Activated CD4-positive, alpha-beta T cell treated with anti-CD3 and anti-CD28 coated beads, Interleukin-2, amount 10 ng/mL, durations not matched to agents 7 days and 5 days (primary cell): ENCODE measurements around the gene PRODH2. TPM values are rescaled to one million over a fixed set of nuclear protein-coding genes. Genes with fewer than 3 reads are reported as not detected.
"Not testable (repeated sequence)": the region's sequence is repeated elsewhere in the genome, so short reads cannot be mapped to it uniquely, and the experiment has no call there.

Source experiments
- CTCF ChIA-PET: fragments of 350-600 bp; sonication (Branson Sonifier 250); formaldehyde crosslinking; loops from one replicate; lab custom pipeline; 2021; ENCODE audit warnings: antibody characterized with exemption; lab: Charles Lee
- POLR2A ChIA-PET: fragments of 350-600 bp; sonication (Branson Sonifier 250); formaldehyde crosslinking; loops from one replicate; lab custom pipeline; 2021; ENCODE audit warnings: antibody characterized with exemption; lab: Charles Lee
- DNase-seq: peaks from one replicate; pipeline ENCODE4 v3.0.0-alpha.2; 2020
- H3K27ac Mint-ChIP-seq: one replicate; pipeline ENCODE4 v1.8.0; 2021; ENCODE audit warnings: mild to moderate bottlenecking, moderate library complexity, mixed read lengths
- H3K27me3 Mint-ChIP-seq: one replicate; pipeline ENCODE4 v1.8.0; 2021; ENCODE audit warnings: mixed read lengths
- H3K36me3 Mint-ChIP-seq: one replicate; pipeline ENCODE4 v1.8.0; 2021; ENCODE audit warnings: low read depth, mixed read lengths
- H3K4me1 Mint-ChIP-seq: one replicate; pipeline ENCODE4 v1.8.0; 2021; ENCODE audit warnings: mixed read lengths
- H3K4me3 Mint-ChIP-seq: one replicate; pipeline ENCODE4 v1.8.0; 2021; ENCODE audit warnings: mild to moderate bottlenecking, moderate library complexity, mixed read lengths
- H3K9me3 Mint-ChIP-seq: one replicate; pipeline ENCODE4 v1.8.0; 2021; ENCODE audit warnings: mixed read lengths
- total RNA-seq, 2 experiments: library from RNA; stranded (reverse); gene quantifications; one replicate each; pipeline ENCODE4 v1.2.3, GENCODE V29; 2021

PRODH2 gene
- total RNA-seq, 2 experiments from 2014 or later: not detected

DNA sequence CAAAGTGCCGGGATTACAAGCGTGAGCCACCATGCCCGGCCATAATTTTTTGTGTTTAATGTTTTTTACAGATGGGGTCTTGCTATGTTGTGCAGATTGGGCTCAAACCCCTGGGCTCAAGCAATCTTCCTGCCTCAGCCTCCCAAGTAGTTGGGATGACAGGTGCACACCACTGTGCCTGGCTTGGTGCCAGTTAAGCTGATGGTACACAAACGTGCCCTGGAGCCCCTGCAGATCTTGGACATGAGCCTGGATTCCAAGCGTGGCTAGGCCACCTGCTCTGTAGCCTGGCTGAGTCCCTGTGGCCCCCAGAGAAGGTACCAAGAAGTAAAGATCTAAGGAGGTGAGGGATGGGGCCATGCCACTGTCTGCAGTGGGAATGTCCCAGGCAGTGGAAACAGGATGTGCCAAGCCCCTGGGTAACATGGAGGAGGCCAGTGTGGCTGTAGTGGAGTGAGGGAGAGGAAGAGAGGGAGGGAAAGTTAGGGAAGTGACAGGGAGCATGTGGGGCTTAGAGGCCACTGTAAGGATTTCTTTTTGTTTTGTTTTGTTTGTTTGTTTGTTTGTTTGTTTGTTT is 7.0 kb downstream of the PRODH2 start:
- CTCF ChIA-PET: no interaction called here
- H3K9me3 Mint-ChIP-seq: no peaks in the 10 kb centered on the region
- POLR2A ChIA-PET: no interaction called here
- no peaks in the 10 kb centered on the region for H3K36me3 Mint-ChIP-seq
- no peak overlapping the region for H3K27ac Mint-ChIP-seq
- peaks cover 9% of the 10 kb centered on the region for H3K4me1 Mint-ChIP-seq
- DNase-seq: no peak
- no peak overlapping the region for H3K4me3 Mint-ChIP-seq
- H3K27me3 Mint-ChIP-seq: no peaks in the 10 kb centered on the region

DNA sequence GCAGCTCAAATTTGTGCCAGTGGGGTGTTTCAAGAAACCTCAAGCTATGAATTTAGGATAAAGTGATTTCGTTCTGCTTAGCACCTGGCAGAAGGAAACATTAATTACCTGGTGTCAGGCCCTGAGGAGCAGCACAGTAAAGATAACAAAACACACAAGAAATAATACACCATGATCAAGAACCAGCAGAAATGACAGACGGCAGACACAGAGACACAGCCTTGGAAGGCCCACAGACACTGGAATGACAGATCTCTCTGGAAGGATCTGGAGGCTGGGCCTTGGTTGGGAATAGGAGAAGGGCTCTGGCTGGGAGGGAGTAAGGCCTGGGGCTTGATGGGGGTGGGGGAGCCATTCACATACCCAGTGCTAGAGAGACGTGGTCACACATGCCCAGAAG is 10.8 kb downstream of the PRODH2 start:
- Mint-ChIP-seq H3K27ac (no peak overlapping the region), H3K36me3 (no peaks in the 10 kb centered on the region), H3K9me3 (no peaks in the 10 kb centered on the region), H3K4me3 (no peak overlapping the region), H3K4me1 (peaks cover 10% of the 10 kb centered on the region), H3K27me3 (peaks cover 16% of the 10 kb centered on the region)
- POLR2A ChIA-PET: no interaction called here
- CTCF ChIA-PET: no interaction called here
- no peak for DNase-seq

DNA sequence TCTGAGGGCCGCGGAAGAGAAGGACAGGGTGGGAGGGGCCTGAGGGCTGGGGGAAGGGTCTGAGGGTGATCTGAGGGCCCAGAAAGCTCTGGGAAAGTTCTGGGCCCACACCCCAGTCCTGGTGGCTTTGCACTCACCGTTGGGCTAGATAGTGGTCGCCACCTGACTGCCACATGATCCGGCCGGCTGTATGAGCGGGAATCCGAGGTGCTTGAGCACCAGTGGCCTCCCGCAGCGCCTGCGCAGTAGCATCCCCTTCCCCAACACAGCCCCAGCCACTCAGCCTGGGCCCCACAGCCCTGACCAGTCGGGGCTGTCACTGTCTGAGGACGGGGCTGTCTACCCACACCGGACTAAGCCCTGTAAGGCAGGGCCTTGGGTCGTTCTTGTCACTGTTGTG is 15.0 kb downstream of the PRODH2 start:
- POLR2A ChIA-PET: no interaction called here
- Mint-ChIP-seq H3K9me3 (no peaks in the 10 kb centered on the region), H3K27me3 (peaks cover 27% of the 10 kb centered on the region), H3K27ac (no peak overlapping the region), H3K4me1 (peaks cover 2% of the 10 kb centered on the region), H3K4me3 (no peak overlapping the region), H3K36me3 (no peaks in the 10 kb centered on the region)
- no peak for DNase-seq
- CTCF ChIA-PET: interaction anchor here (0.6 to 0.9 kb wide), 2 partner anchors 50 to 145 kb away, joined by 3 to 5 read pairs; no protein-coding TSS in a partner anchor

DNA sequence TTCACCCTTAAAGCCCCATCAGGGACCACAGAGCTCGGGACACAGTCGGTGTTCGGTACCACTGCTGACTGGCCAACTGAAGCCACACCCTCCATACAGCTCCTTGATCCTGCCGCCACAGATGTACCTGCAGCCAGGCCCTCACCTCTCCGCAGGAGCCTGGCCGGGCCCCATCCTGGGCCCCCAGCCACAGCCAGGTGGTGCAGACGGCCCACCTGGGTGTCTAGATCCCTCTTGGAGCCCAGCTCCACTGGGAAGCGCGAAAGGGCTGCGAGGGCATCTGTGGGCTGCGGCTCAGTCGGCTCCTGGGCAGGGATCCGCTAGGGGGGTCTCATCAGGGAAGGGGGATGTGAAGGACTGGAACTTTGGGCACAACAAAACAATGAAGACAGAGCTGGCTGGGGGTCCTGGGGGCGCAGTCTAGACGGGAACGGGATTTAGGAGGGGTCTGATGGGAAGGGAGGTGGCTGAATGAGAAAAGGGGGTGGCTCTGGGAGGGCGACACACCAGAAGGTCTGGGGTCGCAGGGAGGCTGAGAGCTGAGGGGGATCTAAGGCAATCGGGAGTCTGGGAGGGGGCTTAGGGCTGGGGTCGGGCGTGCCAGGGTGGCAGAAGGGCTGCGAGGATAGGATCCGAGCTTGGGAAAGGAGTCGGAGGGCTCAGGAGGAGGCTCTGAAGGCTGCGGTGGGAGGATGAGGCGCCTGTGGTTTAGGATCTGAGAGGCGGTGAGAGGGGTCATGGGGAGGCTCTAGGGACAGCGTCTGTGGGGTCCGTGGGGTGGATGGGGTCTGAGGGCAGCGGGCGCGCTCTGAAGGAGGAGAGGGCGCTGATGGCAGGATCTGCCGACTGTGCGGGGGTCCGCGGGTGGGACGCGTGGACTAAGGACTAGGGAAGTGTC is 15.8 kb downstream of the PRODH2 start:
- Mint-ChIP-seq H3K27ac (no peak overlapping the region), H3K36me3 (no peaks in the 10 kb centered on the region), H3K4me3 (no peak overlapping the region), H3K27me3 (peaks cover 27% of the 10 kb centered on the region), H3K9me3 (no peaks in the 10 kb centered on the region), H3K4me1 (peaks cover 2% of the 10 kb centered on the region)
- ChIA-PET POLR2A (no interaction called here), CTCF (interaction anchor here (0.6 kb wide), 2 partner anchors 144 to 193 kb away, joined by 3 read pairs; no protein-coding TSS in a partner anchor)
- DNase-seq: no peak

DNA sequence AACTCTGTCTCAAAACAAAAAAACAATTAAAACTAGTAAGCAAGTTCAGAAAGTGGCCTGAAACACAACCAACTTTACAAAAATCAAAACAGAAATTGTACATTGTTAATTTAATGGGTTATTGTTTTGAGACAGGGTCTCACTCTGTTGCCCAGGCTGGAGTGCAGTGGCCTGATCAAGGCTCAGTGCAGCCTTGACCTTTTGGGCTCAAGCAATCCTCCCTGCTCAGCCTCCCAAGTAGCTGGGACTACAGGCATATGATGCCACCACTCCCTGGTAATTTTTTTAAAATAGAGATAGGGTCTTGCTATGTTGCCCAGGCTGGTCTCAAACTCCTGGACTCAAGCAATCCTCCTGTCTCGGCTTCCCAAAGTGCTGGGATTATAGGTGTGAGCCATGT is 17.1 kb downstream of the PRODH2 start:
- CTCF ChIA-PET, H3K4me1 Mint-ChIP-seq, H3K9me3 Mint-ChIP-seq, H3K27ac Mint-ChIP-seq, DNase-seq, H3K4me3 Mint-ChIP-seq, H3K36me3 Mint-ChIP-seq, POLR2A ChIA-PET: not testable (repeated sequence)
- H3K27me3 Mint-ChIP-seq: peaks cover 27% of the 10 kb centered on the region

DNA sequence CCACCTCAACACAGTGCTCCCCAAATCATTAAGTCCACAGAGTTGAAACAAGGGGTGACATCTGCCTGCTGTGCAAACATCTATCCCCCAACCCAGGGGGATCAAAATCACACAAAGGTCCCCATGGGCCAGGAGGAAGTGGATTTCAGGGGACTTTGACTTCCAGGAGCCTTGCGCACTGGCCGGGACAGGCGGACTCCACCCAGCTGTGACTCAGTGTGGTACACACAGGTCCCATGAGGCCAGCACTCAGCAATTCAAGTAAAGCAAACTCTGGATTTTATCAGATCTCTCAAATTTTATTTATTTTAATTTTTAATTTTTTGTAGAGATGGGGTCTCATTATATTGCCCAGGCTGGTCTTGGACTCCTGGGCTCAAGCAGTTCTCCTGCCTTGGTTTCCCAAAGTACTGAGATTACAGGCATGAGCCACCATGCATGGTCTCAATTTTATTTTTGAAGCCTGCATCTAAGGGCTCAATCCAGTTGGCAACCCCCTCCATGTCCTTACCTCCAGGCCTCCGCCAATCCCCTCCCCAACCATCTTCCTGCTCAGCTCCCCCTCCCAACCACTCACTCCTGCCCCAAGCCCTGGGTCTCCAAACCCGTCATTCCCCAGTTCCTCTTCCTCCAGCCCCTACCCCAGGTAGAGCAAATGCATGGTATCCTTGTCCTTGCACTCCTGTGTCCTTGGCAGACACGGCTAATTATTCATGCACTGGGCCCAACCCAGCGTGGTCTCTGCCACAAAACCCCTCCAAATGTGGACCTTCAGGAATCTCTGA is 19.1 kb downstream of the PRODH2 start:
- H3K4me3 Mint-ChIP-seq: no peak overlapping the region
- no peak overlapping the region for H3K27ac Mint-ChIP-seq
- peaks cover 24% of the 10 kb centered on the region for H3K27me3 Mint-ChIP-seq
- DNase-seq: no peak
- peaks cover 2% of the 10 kb centered on the region for H3K4me1 Mint-ChIP-seq
- CTCF ChIA-PET: no interaction called here
- H3K9me3 Mint-ChIP-seq: no peaks in the 10 kb centered on the region
- POLR2A ChIA-PET: no interaction called here
- H3K36me3 Mint-ChIP-seq: no peaks in the 10 kb centered on the region

DNA sequence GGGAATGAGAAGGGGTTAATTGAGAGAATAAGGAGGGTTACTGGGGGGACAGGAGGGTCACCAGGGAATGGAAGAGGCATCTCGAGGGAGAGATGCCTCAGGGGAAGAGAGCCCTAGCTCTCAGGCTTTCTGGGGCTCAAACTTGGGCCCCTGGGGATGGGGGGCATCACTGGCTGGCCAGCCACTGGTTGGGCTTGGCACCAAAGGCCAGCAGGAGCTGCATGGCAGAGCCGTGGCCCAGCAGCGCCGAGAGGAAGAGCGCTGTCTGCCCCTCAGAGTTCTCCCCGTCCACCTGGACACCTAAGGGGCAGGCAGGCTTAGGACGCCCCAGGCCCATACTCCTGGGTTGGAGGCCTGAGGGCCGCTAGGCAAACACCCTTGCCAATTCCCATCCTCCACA is 19.8 kb downstream of the PRODH2 start:
- peaks cover 19% of the 10 kb centered on the region for H3K27me3 Mint-ChIP-seq
- CTCF ChIA-PET: no interaction called here
- POLR2A ChIA-PET: no interaction called here
- no peaks in the 10 kb centered on the region for H3K9me3 Mint-ChIP-seq
- no peak overlapping the region for H3K27ac Mint-ChIP-seq
- no peak overlapping the region for H3K4me3 Mint-ChIP-seq
- peaks cover 2% of the 10 kb centered on the region for H3K4me1 Mint-ChIP-seq
- no peak for DNase-seq
- no peaks in the 10 kb centered on the region for H3K36me3 Mint-ChIP-seq

DNA sequence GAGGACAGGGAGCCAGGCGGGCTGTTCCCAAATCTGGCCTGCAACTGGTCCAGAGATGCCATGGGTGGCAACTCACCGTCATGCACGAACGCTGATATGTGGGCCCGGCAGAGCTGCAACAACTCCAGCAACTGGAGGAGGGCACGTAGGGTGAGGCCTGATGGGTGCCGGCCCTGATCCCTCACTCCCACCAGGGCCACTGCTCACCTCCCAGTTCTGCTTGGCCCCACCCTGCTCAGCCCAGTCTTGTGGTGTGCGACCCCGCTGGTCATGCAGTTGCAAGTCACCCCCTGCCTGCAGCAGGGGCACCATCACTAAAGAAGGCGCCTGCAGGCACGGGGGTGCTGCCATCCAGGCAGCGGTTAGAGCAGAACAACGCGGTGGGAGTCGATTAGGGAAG is 20.3 kb downstream of the PRODH2 start:
- CTCF ChIA-PET: no interaction called here
- Mint-ChIP-seq H3K27me3 (peaks cover 15% of the 10 kb centered on the region), H3K4me3 (no peak overlapping the region), H3K9me3 (no peaks in the 10 kb centered on the region), H3K27ac (no peak overlapping the region), H3K4me1 (peaks cover 2% of the 10 kb centered on the region), H3K36me3 (no peaks in the 10 kb centered on the region)
- no peak for DNase-seq
- POLR2A ChIA-PET: no interaction called here

DNA sequence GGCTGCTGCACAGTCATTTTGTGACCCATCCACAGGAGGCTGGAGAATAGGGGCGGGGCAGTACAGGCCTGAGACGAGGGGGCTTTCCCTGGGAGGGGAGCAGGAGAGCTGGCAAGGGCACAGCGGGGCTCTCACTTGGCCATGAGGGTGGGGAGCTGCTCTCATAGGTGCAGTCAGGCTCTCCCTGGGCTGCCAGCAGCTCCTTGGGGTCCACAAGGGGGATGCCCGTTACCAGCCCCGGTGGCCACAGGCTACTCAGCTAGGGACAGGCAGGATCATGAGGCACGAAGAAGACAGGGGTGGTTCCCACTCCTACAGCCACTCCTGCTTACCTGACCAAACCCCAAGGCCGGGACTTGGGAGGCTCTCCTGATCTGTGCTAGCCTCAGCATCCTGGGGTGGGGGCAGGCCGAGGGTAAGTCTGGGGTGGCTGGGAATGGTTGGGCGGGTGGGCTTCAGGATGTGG is 20.8 kb downstream of the PRODH2 start:
- no peak for DNase-seq
- Mint-ChIP-seq H3K36me3 (no peaks in the 10 kb centered on the region), H3K27ac (no peak overlapping the region), H3K9me3 (no peaks in the 10 kb centered on the region), H3K4me3 (no peak overlapping the region), H3K27me3 (peaks cover 11% of the 10 kb centered on the region), H3K4me1 (peaks cover 1% of the 10 kb centered on the region)
- ChIA-PET POLR2A (no interaction called here), CTCF (no interaction called here)

DNA sequence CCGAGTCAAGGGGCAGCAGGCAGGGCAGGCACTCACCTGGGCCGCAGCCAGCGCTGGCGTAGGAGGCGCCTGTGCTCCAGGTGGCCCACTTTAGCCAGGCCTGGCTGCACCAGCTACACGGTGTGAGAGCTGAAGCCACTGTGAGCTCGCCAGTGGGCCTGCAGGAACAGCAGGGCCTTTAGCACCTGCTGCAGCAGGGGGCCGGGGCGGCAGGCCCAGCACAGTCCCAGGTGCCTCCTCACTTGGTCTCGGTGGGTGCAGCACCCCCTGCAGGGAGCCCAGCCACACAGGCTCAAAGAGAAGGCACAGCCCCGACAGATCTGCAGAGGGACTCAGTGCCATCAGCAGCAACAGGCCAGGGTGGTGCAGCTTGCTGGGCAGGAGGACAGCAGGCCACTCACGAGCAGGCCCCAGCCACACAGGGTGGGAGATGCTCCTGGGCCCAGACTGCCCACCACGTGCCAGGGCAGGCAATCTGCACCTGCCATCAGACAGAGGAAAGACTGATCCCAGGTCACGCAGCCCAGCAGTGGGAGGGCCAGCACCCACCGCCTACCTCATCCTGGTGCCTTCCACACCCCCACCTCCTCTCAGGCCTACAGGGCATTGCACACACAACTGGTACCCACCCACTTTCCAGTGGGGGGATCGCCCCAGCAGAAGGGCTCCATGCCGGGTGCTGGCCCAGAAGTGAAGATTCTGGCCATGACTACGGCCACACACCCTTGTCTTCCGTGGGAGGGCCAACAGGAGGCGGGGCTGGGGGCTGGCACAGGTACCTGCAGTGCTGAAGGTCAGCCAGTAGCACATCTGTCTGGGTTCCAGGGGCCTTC is 21.4 kb downstream of the PRODH2 start:
- POLR2A ChIA-PET: no interaction called here
- Mint-ChIP-seq H3K4me3 (no peak overlapping the region), H3K27ac (no peak overlapping the region), H3K9me3 (no peaks in the 10 kb centered on the region), H3K27me3 (peaks cover 5% of the 10 kb centered on the region), H3K36me3 (no peaks in the 10 kb centered on the region), H3K4me1 (no peaks in the 10 kb centered on the region)
- DNase-seq: peak; percentile 15
- CTCF ChIA-PET: interaction anchor here (1.1 kb wide), 1 partner anchor 29 kb away, joined by 3 read pairs; no protein-coding TSS in a partner anchor

DNA sequence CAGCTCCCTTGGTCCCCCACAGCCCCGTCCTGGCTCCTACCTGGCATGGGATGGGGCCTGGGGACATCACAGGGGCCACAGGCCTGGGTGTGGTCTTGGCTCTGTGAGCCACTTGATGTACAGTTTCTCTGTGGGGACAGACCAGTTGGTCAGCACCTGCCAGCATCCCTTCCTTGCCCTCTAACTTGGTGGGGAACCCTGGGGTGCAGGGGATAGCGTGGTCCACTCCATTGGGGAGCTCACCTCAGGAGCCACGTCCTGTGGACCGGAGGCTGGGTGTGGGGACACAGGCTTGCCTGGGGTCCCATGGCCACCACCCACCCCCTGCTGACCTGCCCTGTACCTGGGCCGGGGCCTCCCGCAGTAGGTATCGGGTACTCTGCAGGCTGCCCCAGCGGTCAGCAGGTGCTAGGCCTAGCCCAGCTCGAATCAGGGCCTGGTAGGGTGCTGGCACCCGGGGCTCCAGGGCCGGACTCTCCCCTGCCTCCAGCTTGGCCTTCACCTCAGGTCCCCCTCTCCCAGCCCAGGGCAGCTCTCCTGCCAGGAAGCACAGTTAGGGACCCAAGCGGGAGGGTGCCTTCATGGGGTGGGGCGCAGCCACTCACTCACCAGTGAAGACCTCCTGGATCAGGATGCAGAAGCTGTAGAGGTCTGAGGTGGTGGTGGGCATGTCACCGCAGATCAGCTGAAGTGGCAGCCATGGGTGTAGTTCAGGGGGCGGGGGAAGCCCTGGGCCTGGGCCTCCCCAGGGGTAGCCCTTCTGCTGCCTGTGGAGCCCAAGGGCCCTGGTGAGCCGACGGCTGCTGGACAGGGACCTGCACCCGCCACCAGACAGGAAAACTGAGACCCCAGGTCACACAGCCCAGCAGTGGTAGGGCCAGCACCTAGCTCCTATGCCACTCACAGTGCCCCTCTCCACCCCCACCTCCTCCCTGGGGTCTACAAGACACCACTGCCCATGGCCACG is 22.4 kb downstream of the PRODH2 start:
- H3K4me1 Mint-ChIP-seq: no peaks in the 10 kb centered on the region
- DNase-seq: no peak
- H3K4me3 Mint-ChIP-seq: no peak overlapping the region
- H3K9me3 Mint-ChIP-seq: no peaks in the 10 kb centered on the region
- no peak overlapping the region for H3K27ac Mint-ChIP-seq
- H3K27me3 Mint-ChIP-seq: no peaks in the 10 kb centered on the region
- ChIA-PET CTCF (interaction anchor here (0.7 to 1.2 kb wide), 3 partner anchors 9 to 41 kb away, joined by 3 to 4 read pairs (median 3); no protein-coding TSS in a partner anchor), POLR2A (no interaction called here)
- no peaks in the 10 kb centered on the region for H3K36me3 Mint-ChIP-seq
